Peyer's patch (tissue), 4 donors: ENCODE results near the gene WDFY4.

ENCODE experiments used
- CTCF ChIP-seq, 6 experiments: fragments of 450-650 bp in 4 of 6; fragments of 200-600 bp in 2 of 6; sonication (generic) in 1 of 6; IDR thresholded peaks; one replicate each; pipeline ENCODE4 v1.5.1; 2017 to 2019; ENCODE audit warnings: antibody characterized with exemption in 6 of 6, mild to moderate bottlenecking in 3 of 6, moderate library complexity in 1 of 6
- POLR2A ChIP-seq, 2 donors: fragments of 450-650 bp; IDR thresholded peaks; one replicate each; pipeline ENCODE4 v1.5.1; 2017; ENCODE audit warnings: antibody characterized with exemption in 2 of 2, mild to moderate bottlenecking in 2 of 2, moderate library complexity in 2 of 2

DNA sequence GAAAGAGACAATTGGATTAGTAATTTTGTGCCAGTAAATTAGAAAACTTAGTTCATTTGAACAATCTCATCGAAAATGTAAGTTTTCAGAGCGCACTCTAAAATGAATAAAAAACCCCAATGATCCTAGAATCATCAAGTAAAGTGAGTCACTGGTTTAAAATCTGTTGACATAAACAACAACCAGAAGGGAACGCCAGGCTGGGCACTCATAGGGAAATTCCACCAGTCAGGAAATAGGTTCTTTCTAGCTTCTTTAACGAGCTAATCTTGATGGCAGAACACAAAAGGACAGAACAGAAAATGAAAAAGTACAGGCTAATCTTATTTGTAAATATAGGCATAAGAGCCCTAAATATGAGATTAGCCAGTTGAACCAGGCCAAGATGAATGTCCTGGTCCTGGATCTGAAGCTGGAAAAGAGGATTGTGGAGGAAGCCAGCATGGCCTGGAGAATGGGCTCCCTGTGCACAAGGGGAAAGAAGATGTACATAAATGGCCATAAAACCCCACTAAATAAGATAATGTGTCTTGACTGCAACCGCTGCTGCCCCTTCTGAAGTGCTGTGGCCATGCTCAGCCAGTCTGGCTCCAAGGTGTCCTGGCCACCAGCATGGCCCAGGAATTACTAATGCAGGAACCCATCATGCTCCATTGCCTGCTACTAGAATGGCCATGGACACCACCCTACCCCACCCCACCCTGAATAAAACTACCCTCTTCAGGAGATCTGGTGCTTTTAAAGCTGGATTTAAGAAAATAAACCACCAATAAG lies 114.0 kb downstream of the WDFY4 start:
- no peak for TF ChIP-seq POLR2A (IDR thresholded peaks at IDR 0.05)
- no peak for TF ChIP-seq CTCF (IDR thresholded peaks at IDR 0.05)
